ENCODE data around the gene FTCD.

DNA sequence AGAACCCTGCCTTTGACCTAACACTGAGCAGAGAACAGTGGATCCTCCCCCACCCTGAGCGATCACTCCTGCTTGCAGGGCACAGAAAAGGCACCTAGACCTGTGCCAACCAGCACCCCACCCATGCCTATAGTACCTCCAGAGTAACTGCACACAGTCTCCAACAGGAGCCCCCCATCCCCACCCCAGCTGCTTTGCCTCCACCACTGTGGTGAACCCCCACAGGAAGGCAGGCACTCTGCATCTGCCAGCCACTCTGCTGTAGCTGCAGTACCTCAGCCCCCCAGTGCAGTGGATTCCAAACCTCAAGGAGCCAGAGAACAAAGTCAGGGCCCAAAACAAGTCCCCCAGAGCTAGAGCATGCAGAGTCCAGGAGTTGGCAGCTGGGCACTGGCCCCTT, 18.2 kb upstream of the FTCD start:
- TF ChIP-seq, protein P1, sequence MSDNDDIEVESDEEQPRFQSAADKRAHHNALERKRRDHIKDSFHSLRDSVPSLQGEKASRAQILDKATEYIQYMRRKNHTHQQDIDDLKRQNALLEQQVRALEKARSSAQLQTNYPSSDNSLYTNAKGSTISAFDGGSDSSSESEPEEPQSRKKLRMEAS (IDR thresholded peaks at IDR 0.05; ENCODE audit: low read depth, low read length), result no peak
- TF ChIP-seq, protein P2, sequence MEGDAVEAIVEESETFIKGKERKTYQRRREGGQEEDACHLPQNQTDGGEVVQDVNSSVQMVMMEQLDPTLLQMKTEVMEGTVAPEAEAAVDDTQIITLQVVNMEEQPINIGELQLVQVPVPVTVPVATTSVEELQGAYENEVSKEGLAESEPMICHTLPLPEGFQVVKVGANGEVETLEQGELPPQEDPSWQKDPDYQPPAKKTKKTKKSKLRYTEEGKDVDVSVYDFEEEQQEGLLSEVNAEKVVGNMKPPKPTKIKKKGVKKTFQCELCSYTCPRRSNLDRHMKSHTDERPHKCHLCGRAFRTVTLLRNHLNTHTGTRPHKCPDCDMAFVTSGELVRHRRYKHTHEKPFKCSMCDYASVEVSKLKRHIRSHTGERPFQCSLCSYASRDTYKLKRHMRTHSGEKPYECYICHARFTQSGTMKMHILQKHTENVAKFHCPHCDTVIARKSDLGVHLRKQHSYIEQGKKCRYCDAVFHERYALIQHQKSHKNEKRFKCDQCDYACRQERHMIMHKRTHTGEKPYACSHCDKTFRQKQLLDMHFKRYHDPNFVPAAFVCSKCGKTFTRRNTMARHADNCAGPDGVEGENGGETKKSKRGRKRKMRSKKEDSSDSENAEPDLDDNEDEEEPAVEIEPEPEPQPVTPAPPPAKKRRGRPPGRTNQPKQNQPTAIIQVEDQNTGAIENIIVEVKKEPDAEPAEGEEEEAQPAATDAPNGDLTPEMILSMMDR (IDR thresholded peaks at IDR 0.05 in 2 of 3, conservative IDR thresholded peaks at IDR 0.05 in 1 of 3; ENCODE audit: control insufficient read depth in 2 of 3, extremely low read depth in 1 of 3, insufficient read depth in 1 of 3, low read depth in 3 of 3, low read length in 3 of 3), result no peak
- TF ChIP-seq POLR2A (IDR thresholded peaks at IDR 0.05; ENCODE audit: low read depth, low read length) (no peak), POLR2AphosphoS5 (IDR thresholded peaks at IDR 0.05; ENCODE audit: low read length) (no peak), EZH2 (IDR thresholded peaks at IDR 0.05; ENCODE audit: borderline replicate concordance, control insufficient read depth, low read depth, low read length) (no peak), ZNF274 (IDR thresholded peaks at IDR 0.05; ENCODE audit: insufficient read depth, insufficient read length) (no peak), FOXM1 (IDR thresholded peaks at IDR 0.05; ENCODE audit: low read depth, low read length) (no peak)
- TF ChIP-seq, protein P3, sequence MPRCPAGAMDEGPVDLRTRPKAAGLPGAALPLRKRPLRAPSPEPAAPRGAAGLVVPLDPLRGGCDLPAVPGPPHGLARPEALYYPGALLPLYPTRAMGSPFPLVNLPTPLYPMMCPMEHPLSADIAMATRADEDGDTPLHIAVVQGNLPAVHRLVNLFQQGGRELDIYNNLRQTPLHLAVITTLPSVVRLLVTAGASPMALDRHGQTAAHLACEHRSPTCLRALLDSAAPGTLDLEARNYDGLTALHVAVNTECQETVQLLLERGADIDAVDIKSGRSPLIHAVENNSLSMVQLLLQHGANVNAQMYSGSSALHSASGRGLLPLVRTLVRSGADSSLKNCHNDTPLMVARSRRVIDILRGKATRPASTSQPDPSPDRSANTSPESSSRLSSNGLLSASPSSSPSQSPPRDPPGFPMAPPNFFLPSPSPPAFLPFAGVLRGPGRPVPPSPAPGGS (IDR thresholded peaks at IDR 0.05; ENCODE audit: borderline replicate concordance, insufficient read depth, low read depth, low read length, poor library complexity, severe bottlenecking), result no peak

Data from GM12878 (cell line).